Measurements from ENCODE around the gene TOMM40L.

DNA sequence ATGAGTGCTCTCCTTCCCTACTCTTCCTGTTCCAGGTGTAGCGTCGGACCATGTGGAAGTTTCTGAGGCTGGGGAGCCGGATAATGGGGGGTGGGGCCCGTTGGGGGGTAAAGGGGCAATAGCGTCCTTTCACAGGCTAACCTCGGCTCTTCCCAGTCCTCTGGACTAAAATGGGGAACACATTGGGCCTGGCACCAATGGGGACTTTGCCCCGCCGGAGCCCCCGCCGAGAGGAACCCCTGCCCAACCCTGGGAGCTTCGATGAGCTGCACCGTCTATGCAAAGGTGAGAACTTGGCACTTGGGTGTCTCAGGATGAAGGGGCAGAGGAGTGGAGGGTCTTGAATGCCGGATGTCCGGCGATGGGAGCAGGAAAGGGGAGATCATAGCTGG, 456 bp downstream of the TOMM40L start:
- TF ChIP-seq, protein P1, sequence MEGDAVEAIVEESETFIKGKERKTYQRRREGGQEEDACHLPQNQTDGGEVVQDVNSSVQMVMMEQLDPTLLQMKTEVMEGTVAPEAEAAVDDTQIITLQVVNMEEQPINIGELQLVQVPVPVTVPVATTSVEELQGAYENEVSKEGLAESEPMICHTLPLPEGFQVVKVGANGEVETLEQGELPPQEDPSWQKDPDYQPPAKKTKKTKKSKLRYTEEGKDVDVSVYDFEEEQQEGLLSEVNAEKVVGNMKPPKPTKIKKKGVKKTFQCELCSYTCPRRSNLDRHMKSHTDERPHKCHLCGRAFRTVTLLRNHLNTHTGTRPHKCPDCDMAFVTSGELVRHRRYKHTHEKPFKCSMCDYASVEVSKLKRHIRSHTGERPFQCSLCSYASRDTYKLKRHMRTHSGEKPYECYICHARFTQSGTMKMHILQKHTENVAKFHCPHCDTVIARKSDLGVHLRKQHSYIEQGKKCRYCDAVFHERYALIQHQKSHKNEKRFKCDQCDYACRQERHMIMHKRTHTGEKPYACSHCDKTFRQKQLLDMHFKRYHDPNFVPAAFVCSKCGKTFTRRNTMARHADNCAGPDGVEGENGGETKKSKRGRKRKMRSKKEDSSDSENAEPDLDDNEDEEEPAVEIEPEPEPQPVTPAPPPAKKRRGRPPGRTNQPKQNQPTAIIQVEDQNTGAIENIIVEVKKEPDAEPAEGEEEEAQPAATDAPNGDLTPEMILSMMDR (IDR thresholded peaks at IDR 0.05) = no peak
- no peak for TF ChIP-seq POLR2A (IDR thresholded peaks at IDR 0.05)

Data from thyroid gland (tissue), 4 donors.